Astrocyte of the hippocampus (primary cell): Measurements from ENCODE around the gene PTPRT.

Experiments
- DNase-seq: peaks from one replicate; pipeline ENCODE4 v3.0.0; 2011; ENCODE audit warnings: low read depth, low spot score

PTPRT gene

DNA sequence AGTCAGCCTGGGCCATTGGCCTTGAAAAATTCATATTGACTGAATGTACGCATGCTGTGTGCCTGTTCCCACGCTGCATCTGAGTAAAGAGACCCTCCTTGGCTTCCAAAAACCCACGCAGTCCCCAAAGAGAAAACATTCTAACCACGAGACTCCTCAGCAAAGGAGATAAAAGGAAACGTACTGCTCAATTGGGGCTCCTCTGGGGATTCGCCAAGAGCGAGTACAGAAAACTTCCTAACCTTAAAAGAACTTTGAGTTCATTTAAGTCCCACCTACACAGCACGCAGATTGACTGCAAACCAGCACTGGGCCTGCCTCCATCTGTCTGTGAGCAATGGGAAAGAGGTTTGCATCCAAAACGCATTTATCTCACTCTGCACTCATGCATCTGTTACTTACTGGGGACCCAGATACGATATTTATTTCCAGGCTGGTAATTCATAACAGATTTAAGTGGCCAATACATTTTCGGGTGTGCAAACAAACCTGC, 1065.7 kb downstream of the PTPRT start:
- DNase-seq, result no peak

DNA sequence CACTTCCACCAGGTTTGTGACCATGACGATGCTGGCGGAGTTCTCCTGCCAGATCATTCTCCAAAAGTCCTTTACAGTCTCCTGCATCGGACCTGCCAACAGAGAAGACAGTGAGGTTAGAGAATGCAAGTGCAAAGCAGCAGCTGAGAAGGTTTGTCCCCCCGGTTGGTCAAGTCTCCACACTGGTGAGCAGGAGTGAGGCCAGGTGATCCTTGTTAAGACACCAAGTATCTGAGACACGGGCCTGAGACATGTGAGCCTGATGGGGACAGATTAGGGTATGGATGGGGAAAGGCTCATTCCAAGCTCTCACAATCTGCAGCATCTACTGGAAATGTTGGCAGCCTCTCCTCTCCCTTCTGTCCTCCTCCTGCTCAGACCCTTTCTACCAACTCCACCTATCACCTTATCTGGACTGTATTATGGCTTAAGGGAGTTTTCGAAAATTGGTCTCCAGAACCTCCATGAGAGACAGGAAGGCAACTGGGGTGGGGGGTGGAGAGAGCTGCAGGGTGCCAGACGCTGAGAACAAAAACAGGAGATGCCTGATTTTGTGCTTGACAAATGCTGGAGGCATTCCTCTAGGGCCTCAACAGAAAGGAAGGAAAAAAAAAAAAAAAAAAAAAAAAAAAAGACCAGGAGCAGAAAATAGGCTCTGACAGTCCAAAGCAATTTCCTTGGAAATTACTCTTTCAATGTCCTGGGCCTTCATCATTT, 1071.1 kb downstream of the PTPRT start:
- DNase-seq, result no peak

DNA sequence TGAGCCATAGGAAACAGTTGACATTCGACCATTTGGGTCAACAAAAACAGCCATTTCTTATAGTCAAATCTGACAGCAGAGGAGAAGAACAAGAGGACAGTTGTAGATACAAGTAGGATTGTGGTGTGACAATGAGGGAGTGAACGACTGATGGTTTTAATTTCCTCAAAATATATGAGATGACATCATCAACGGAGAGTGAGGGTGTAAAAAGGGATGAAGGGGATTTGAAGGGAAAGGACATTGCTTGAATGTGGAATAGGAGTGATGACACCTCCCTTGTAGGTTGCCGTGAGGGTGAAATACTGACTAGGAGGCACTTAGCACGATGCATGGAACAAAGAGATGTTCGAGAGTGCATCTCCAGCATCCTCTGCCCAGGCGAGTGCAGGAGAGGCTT, 1071.7 kb downstream of the PTPRT start:
- no peak for DNase-seq

GRCh38 chr20:42113236-42113635, 1076.5 kb downstream of the PTPRT start:
- no peak for DNase-seq

- no peak for DNase-seq
These were observed 1077.5 kb downstream of the PTPRT start for GRCh38 chr20:42112161-42112560.

GRCh38 chr20:42111349-42111748, 1078.4 kb downstream of the PTPRT start:
- no peak for DNase-seq

- DNase-seq, result no peak
These were observed 1079.4 kb downstream of the PTPRT start for GRCh38 chr20:42110301-42110700.

GRCh38 chr20:42102000-42102399, 1087.7 kb downstream of the PTPRT start:
- DNase-seq, result no peak

- no peak for DNase-seq
These were observed 1089.5 kb downstream of the PTPRT start for GRCh38 chr20:42100137-42100704.

DNA sequence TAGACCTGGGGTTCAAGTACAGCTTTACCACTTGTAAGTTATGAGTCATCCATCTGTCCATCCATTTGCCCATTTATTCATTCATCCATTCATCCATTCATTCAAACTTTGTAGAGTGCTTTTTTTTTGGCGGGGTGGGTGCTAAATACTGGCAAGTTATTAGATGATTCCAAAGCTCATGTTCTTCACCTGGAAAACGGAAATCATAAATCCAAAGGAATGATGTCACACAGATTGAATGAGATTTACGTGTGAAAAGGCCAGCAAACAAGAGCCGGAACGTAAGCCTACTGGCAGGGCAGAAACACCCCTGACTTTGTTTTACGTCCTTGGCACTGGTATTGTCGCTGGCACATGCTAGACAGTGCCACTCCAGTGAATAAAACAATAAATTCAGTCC, 1090.6 kb downstream of the PTPRT start:
- DNase-seq, result no peak

DNA sequence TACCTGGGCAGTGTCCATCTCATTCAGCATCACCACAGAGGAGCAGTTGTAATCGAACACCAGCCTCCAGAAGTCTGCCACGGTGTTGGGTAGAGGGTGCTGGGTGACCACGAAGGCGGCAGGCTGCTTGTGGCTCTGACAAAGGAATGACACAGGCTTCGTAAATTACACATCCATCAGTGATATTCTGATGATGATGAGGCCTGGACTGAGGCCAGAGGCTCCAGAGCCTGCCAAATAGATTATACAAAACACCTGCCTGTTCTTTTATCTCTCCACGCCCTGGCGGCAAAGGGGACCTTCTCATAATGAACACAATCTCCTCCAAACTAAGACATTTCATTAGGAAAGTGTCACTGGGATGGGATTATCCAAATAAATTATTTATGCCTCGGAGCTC, 1091.3 kb downstream of the PTPRT start:
- DNase-seq, result no peak

- DNase-seq, result no peak
These were observed 1092.0 kb downstream of the PTPRT start for GRCh38 chr20:42097741-42098140.

DNA sequence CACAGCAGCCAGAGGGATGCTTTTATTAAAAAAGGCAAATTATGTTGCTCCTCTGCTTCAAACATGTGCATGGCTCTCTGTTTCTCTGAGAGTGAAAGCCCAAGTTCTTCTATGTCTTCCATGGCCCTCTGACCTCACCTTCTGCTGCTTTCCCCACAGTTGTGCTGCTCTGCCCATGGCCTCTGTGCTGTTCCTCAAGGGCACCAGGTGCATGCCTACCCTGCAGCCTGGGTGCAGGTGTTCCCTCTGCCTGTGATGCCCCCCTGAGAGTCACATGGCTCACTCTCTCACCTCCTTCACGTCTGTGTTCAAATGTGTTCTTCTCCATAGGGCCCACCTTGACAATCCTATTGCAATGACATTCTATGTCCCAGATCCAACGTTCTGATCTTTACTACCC, 1094.5 kb downstream of the PTPRT start:
- DNase-seq, result no peak

- no peak for DNase-seq
These were observed 1095.9 kb downstream of the PTPRT start for GRCh38 chr20:42093542-42094440.

GRCh38 chr20:42093041-42093440, 1096.7 kb downstream of the PTPRT start:
- no peak for DNase-seq

GRCh38 chr20:42085366-42085765, 1104.3 kb downstream of the PTPRT start:
- no peak for DNase-seq

GRCh38 chr20:42083280-42083679, 1106.4 kb downstream of the PTPRT start:
- DNase-seq, result no peak

- no peak for DNase-seq
These were observed 1107.1 kb downstream of the PTPRT start for GRCh38 chr20:42082611-42083010.

- no peak for DNase-seq
These were observed 1108.8 kb downstream of the PTPRT start for GRCh38 chr20:42080956-42081355.

DNA sequence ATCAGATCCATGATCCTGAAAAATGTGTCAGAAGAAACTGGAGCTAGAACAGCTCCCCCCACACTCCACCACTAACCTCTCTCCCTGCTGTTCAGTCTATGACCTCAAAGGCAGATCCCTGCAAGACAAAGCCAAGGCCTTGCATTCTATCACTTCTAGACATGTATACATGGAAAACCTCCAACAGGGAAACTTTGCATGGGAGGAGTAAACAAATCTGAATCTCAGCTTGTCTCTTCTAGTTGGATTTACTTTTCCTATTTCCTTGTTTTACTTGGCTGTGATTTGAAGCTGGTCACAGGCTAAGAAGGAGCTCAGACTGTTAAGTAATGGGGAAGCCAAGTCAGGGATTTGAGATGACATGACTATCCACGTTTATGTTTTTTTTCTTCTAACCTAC, 1114.8 kb downstream of the PTPRT start:
- no peak for DNase-seq

- no peak for DNase-seq
These were observed 1122.1 kb downstream of the PTPRT start for GRCh38 chr20:42067596-42067995.

DNA sequence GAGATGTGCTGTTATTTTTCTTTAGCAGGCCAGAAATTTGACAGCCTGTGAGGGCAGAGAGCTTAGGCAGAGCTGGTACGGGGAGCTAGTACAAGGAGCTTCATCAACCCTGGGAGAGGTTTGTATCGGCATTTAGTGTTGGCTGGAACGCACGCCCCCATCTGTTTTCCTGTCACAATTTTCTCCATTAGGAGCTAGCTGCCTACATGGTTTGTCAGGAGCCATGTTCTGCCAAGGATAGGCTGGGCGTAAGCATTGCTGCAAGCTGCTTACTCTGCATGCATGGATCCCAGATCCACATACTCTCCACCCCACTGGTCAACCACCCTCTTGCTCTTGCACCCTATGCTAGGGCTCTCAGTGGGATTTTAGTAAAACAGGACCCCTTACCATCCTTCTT, 1122.5 kb downstream of the PTPRT start:
- no peak for DNase-seq
